SJCRH30 (cell line): Measurements from ENCODE around the gene XPOT. TPM values are rescaled to one million over a fixed set of nuclear protein-coding genes. Genes with fewer than 3 reads are reported as not detected.

Experiments used
- DNase-seq, 2 experiments: peaks; one replicate each; pipeline ENCODE4 v3.0.0-alpha.2; 2015 to 2020
- H3K27ac ChIP-seq: fragments of 250-450 bp; sonication (Bioruptor Pico); 2 replicates; pipeline ENCODE4 v1.5.1; 2020; ENCODE audit warnings: mild to moderate bottlenecking, moderate library complexity
- H3K27me3 ChIP-seq: fragments of 250-450 bp; sonication (Bioruptor Pico); 2 replicates; pipeline ENCODE4 v1.5.1; 2020; ENCODE audit warnings: mild to moderate bottlenecking, moderate library complexity
- H3K36me3 ChIP-seq: fragments of 250-450 bp; sonication (Bioruptor Pico); 2 replicates; pipeline ENCODE4 v1.5.1; 2020; ENCODE audit warnings: mild to moderate bottlenecking, moderate library complexity
- H3K4me1 ChIP-seq: fragments of 250-450 bp; sonication (Bioruptor Pico); 2 replicates; pipeline ENCODE4 v1.5.1; 2020; ENCODE audit warnings: mild to moderate bottlenecking, moderate library complexity
- H3K4me3 ChIP-seq: fragments of 250-450 bp; sonication (Bioruptor Pico); 2 replicates; pipeline ENCODE4 v1.5.1; 2020; ENCODE audit warnings: mild to moderate bottlenecking, moderate library complexity
- H3K9me3 ChIP-seq: fragments of 250-450 bp; sonication (Bioruptor Pico); replicated peaks from 2 replicates; pipeline ENCODE4 v1.5.1; 2020; ENCODE audit warnings: mild to moderate bottlenecking, moderate library complexity
- total RNA-seq: library from RNA; depleted of rRNA; stranded (reverse); fragments of >200 nt; shearing (Covaris generic); gene quantifications from 2 replicates; pipeline ENCODE4 v1.2.3, GENCODE V29; 2014

The XPOT gene
- total RNA-seq, 1 experiment from 2014 or later = 86.0 TPM

- Histone ChIP-seq H3K4me1 (no peaks in the 10 kb centered on the region), H3K36me3 (peaks cover 55% of the 10 kb centered on the region), H3K27ac (no peak overlapping the region), H3K27me3 (no peaks in the 10 kb centered on the region), H3K4me3 (no peak overlapping the region), H3K9me3 (no peaks in the 10 kb centered on the region)
- no peak for DNase-seq
Measured at GRCh38 chr12:64446295-64446694, 42.1 kb downstream of the XPOT start.

- DNase-seq = no peak
- Histone ChIP-seq H3K4me3 (no peak overlapping the region), H3K27me3 (no peaks in the 10 kb centered on the region), H3K9me3 (no peaks in the 10 kb centered on the region), H3K27ac (no peak overlapping the region), H3K36me3 (peaks cover 29% of the 10 kb centered on the region), H3K4me1 (no peaks in the 10 kb centered on the region)
Measured at GRCh38 chr12:64450057-64450640, 46.0 kb downstream of the XPOT start.

GRCh38 chr12:64450711-64451486 lies 46.7 kb downstream of the XPOT start:
- DNase-seq = peak in 1 of 2 experiments; percentile 43
- peak overlapping the region; percentile 74; the same call in 1 of the 2 replicates for H3K27ac ChIP-seq
- H3K9me3 ChIP-seq = no peaks in the 10 kb centered on the region
- no peaks in the 10 kb centered on the region for H3K27me3 ChIP-seq
- H3K4me3 ChIP-seq = peak overlapping the region; percentile 88
- no peaks in the 10 kb centered on the region for H3K4me1 ChIP-seq
- H3K36me3 ChIP-seq = peaks cover 24% of the 10 kb centered on the region

- H3K4me3 ChIP-seq = peak within 1 kb of the TSS; percentile 88
- no peaks in the 10 kb centered on the region for H3K9me3 ChIP-seq
- H3K27me3 ChIP-seq = no peaks in the 10 kb centered on the region
- H3K36me3 ChIP-seq = peaks cover 17% of the 10 kb centered on the region
- no peaks in the 10 kb centered on the region for H3K4me1 ChIP-seq
- peak within 1 kb of the TSS; percentile 74 for H3K27ac ChIP-seq
- DNase-seq = peak; percentile 87
Measured at GRCh38 chr12:64451687-64452558, 47.7 kb downstream of the XPOT start, which contains the start of gene TBK1. Gene TBK1, plus strand, starts transcription at chr12:64452120. Its CDS starts 3,751 bp downstream, at chr12:64455871.

- Histone ChIP-seq H3K27me3 (no peaks in the 10 kb centered on the region), H3K9me3 (no peaks in the 10 kb centered on the region), H3K4me3 (peak overlapping the region; percentile 88), H3K4me1 (no peaks in the 10 kb centered on the region), H3K27ac (peak overlapping the region; percentile 74), H3K36me3 (peaks cover 18% of the 10 kb centered on the region)
- DNase-seq = peak in 1 of 2 experiments; percentile 46
Measured at GRCh38 chr12:64452559-64453329, 48.6 kb downstream of the XPOT start.

- H3K36me3 ChIP-seq = peaks cover 24% of the 10 kb centered on the region
- H3K9me3 ChIP-seq = no peaks in the 10 kb centered on the region
- DNase-seq = no peak
- no peak overlapping the region for H3K4me3 ChIP-seq
- H3K27me3 ChIP-seq = no peaks in the 10 kb centered on the region
- H3K4me1 ChIP-seq = no peaks in the 10 kb centered on the region; the same call in 1 of the 2 replicates
- H3K27ac ChIP-seq = no peak overlapping the region
Measured at GRCh38 chr12:64455506-64455905, 51.3 kb downstream of the XPOT start.

- H3K27ac ChIP-seq = no peak overlapping the region
- no peaks in the 10 kb centered on the region for H3K9me3 ChIP-seq
- no peaks in the 10 kb centered on the region; the same call in 1 of the 2 replicates for H3K4me1 ChIP-seq
- DNase-seq = no peak
- H3K27me3 ChIP-seq = no peaks in the 10 kb centered on the region
- H3K36me3 ChIP-seq = peaks cover 24% of the 10 kb centered on the region
- no peak overlapping the region for H3K4me3 ChIP-seq
Measured at GRCh38 chr12:64456119-64456518, 51.9 kb downstream of the XPOT start.

GRCh38 chr12:64457032-64457431 lies 52.8 kb downstream of the XPOT start:
- Histone ChIP-seq H3K27ac (no peak overlapping the region), H3K9me3 (no peaks in the 10 kb centered on the region), H3K4me3 (no peak overlapping the region), H3K27me3 (no peaks in the 10 kb centered on the region), H3K36me3 (peaks cover 27% of the 10 kb centered on the region), H3K4me1 (no peaks in the 10 kb centered on the region; the same call in 1 of the 2 replicates)
- no peak for DNase-seq

- no peak for DNase-seq
- Histone ChIP-seq H3K9me3 (no peaks in the 10 kb centered on the region), H3K4me3 (no peak overlapping the region), H3K27ac (no peak overlapping the region), H3K27me3 (no peaks in the 10 kb centered on the region), H3K4me1 (no peaks in the 10 kb centered on the region; the same call in 1 of the 2 replicates), H3K36me3 (peaks cover 27% of the 10 kb centered on the region)
Measured at GRCh38 chr12:64457466-64457865, 53.3 kb downstream of the XPOT start.

- no peaks in the 10 kb centered on the region for H3K27me3 ChIP-seq
- DNase-seq = no peak
- no peak overlapping the region for H3K27ac ChIP-seq
- H3K36me3 ChIP-seq = peaks cover 27% of the 10 kb centered on the region
- no peaks in the 10 kb centered on the region; the same call in 1 of the 2 replicates for H3K4me1 ChIP-seq
- H3K9me3 ChIP-seq = no peaks in the 10 kb centered on the region
- no peak overlapping the region for H3K4me3 ChIP-seq
Measured at GRCh38 chr12:64457923-64458322, 53.7 kb downstream of the XPOT start.

- H3K4me1 ChIP-seq = no peaks in the 10 kb centered on the region; the same call in 1 of the 2 replicates
- no peaks in the 10 kb centered on the region for H3K9me3 ChIP-seq
- H3K27ac ChIP-seq = no peak overlapping the region
- no peaks in the 10 kb centered on the region for H3K27me3 ChIP-seq
- no peak for DNase-seq
- H3K36me3 ChIP-seq = peaks cover 32% of the 10 kb centered on the region
- no peak overlapping the region for H3K4me3 ChIP-seq
Measured at GRCh38 chr12:64459394-64459891, 55.3 kb downstream of the XPOT start.

- H3K4me1 ChIP-seq = no peaks in the 10 kb centered on the region; the same call in 1 of the 2 replicates
- no peaks in the 10 kb centered on the region for H3K9me3 ChIP-seq
- no peak overlapping the region for H3K27ac ChIP-seq
- peaks cover 38% of the 10 kb centered on the region for H3K36me3 ChIP-seq
- no peaks in the 10 kb centered on the region for H3K27me3 ChIP-seq
- H3K4me3 ChIP-seq = no peak overlapping the region
- DNase-seq = no peak
Measured at GRCh38 chr12:64461634-64462414, 57.6 kb downstream of the XPOT start.

GRCh38 chr12:64466178-64466577 lies 62.0 kb downstream of the XPOT start:
- no peaks in the 10 kb centered on the region for H3K9me3 ChIP-seq
- no peak for DNase-seq
- peaks cover 30% of the 10 kb centered on the region for H3K36me3 ChIP-seq
- H3K4me1 ChIP-seq = peaks cover 3% of the 10 kb centered on the region; the same call in 1 of the 2 replicates
- H3K27me3 ChIP-seq = no peaks in the 10 kb centered on the region
- no peak overlapping the region for H3K4me3 ChIP-seq
- no peak overlapping the region for H3K27ac ChIP-seq
